ENCODE measurements around the gene CBX8. TPM values are rescaled to one million over a fixed set of nuclear protein-coding genes. Genes with fewer than 3 reads are reported as not detected.
A peak's percentile ranks its signal among the peaks of the same experiment; 100 is the strongest.

Gene CBX8
- total RNA-seq, 4 donors from 2014 or later = 0.84 to 4.2 (median 0.87) TPM; not detected in 1

DNA sequence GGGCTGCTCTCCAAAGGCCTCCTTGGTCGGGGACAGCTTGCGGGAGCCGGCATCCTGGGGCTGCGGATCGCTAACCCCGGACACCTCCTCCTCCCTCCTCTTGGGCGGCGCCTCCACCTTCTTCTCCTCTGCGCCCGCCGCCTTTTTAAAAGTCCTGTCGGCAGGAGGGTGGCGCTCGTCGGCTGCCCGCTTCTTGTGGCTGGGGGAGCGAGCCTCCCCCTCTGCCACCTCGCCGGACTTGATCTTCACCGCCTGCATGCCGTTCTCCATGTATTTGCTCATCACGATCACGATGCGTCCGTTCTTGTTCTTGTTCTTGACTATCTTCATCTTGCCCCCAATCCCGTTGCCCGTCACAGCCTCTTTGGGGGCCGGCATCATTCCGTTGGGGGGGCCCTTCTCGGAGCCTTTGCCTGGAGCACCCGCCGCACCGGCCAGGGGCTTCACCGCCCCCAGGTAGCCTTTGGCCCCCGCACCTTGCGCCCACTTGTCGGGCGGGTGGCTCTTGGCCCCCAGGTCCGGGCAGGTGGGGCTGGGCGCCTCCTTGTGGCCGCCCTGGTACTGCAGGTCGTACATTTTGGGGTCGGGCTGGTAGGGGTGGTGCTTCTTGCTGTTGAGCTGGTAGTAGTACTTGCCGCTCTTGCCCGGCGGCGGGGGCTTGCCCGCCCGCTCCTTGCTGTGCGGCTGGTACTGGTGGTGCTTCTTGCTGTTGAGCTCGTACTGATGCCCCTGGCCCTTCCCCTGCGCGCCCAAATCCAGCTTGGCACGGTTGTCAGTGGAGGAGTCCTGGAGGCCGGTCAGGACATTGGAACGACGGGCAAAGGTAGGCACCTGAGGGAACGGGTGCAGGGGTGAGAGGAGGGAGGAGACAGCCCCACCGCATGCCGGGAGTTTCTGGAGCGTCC is 37.9 kb upstream of the CBX8 start:
- H3K27me3 ChIP-seq = peaks cover 0 to 3% of the 10 kb centered on the region in 2 donors
- H3K4me1 ChIP-seq = peaks cover 0 to 77% (median 45%) of the 10 kb centered on the region in 4 donors
- H3K9me3 ChIP-seq = no peaks in the 10 kb centered on the region
- H3K4me3 ChIP-seq = no peak overlapping the region
- no peak overlapping the region for H3K27ac ChIP-seq
- WGBS, 2 donors = 81 to 84% methylated on average over 61 of the region's 61 CpGs
- DNase-seq (ENCODE audit: low spot score in 2 of 2) = no peak
- peaks cover 0 to 21% (median 2%) of the 10 kb centered on the region in 3 donors for H3K36me3 ChIP-seq
- TF ChIP-seq, protein P1, sequence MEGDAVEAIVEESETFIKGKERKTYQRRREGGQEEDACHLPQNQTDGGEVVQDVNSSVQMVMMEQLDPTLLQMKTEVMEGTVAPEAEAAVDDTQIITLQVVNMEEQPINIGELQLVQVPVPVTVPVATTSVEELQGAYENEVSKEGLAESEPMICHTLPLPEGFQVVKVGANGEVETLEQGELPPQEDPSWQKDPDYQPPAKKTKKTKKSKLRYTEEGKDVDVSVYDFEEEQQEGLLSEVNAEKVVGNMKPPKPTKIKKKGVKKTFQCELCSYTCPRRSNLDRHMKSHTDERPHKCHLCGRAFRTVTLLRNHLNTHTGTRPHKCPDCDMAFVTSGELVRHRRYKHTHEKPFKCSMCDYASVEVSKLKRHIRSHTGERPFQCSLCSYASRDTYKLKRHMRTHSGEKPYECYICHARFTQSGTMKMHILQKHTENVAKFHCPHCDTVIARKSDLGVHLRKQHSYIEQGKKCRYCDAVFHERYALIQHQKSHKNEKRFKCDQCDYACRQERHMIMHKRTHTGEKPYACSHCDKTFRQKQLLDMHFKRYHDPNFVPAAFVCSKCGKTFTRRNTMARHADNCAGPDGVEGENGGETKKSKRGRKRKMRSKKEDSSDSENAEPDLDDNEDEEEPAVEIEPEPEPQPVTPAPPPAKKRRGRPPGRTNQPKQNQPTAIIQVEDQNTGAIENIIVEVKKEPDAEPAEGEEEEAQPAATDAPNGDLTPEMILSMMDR (IDR thresholded peaks at IDR 0.05) = peak; percentile 49 to 71 (median 59)
- no peak for TF ChIP-seq EP300 (IDR thresholded peaks at IDR 0.05)

DNA sequence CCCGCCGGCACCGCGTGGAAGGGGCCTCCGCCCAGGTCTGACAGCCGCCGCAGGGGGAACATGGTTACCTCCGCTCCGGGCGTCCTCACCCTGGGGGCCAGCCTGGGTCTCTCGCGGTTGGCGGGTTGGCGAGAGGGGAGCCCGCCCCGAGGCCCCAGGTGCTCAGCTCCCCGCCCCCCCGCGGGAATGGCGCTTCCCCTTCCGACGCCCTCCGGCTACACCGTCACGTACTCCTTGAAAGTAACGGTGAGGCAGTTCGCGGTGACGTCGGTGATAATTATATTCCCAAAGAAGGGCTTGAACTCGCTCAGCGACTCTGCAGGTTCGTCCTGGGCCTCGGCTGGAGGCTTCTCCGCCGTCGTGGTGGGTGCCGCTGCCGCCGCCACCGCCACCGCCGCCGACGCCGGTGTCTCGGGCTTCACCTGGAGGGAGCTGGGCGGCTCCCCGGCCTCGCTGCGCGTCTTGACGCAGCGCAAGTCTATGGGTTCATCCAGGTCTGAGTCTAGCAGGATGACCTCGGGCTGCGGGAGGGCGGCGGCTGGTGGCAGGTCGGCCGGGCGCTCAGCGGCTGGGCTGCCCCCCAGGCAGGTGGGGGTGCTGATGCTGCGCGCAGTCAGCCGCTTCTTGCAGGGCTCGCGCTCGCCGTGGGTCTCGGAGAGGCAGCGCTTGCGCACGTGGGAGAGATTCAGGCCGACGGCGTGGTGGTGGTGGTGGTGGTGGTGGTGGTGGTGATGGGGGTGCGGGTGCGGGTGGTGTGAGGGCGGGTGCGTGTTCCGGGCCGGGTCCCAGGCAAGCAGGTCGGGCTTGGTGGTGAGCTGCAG is 37.1 kb upstream of the CBX8 start:
- H3K4me1 ChIP-seq = peaks cover 0 to 73% (median 43%) of the 10 kb centered on the region in 4 donors
- WGBS, 2 donors = 80 to 83% methylated on average over 78 to 80 of the region's 83 CpGs

DNA sequence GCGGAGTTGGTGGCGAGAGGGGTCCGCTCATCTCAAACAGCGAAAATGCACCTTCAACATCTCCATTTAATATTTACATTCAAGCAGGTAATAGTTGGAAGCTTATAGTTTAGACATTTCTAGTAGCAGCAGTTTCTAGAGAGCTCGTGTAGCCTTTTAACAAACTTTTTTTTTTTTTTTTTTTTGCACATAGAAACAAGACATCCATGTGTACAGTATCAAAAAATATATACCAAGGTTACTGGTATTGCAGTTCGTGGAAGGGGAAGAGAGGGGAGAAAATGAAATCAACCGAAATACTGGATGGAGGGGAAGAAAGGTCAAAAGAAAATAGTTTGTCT is 36.2 kb upstream of the CBX8 start:
- no peak for DNase-seq (ENCODE audit: low spot score in 2 of 2)
- no peaks in the 10 kb centered on the region for H3K27me3 ChIP-seq
- H3K4me1 ChIP-seq = peaks cover 0 to 71% (median 43%) of the 10 kb centered on the region in 4 donors
- no peaks in the 10 kb centered on the region for H3K9me3 ChIP-seq
- TF ChIP-seq, protein P1 (IDR thresholded peaks at IDR 0.05) = no peak
- TF ChIP-seq POLR2A (IDR thresholded peaks at IDR 0.05) (no peak), EP300 (IDR thresholded peaks at IDR 0.05) (no peak)
- H3K27ac ChIP-seq = peak overlapping the region in 2 of 4 donors; percentile 82 to 89
- WGBS, 2 donors = 70 to 74% methylated on average over 7 of the region's 7 CpGs
- H3K4me3 ChIP-seq = peak overlapping the region in 1 of 4 donors; percentile 46
- H3K36me3 ChIP-seq = peaks cover 0 to 21% (median 2%) of the 10 kb centered on the region in 3 donors

More for the DNA sequence above, 37.1 kb upstream of the CBX8 start:
- no peak overlapping the region for H3K4me3 ChIP-seq
- H3K27me3 ChIP-seq = no peaks in the 10 kb centered on the region
- no peak overlapping the region for H3K27ac ChIP-seq
- TF ChIP-seq EP300 (IDR thresholded peaks at IDR 0.05) (no peak), POLR2A (IDR thresholded peaks at IDR 0.05) (no peak)
- TF ChIP-seq, protein P1 (IDR thresholded peaks at IDR 0.05) = no peak
- no peaks in the 10 kb centered on the region for H3K9me3 ChIP-seq
- peaks cover 0 to 21% (median 2%) of the 10 kb centered on the region in 3 donors for H3K36me3 ChIP-seq
- no peak for DNase-seq (ENCODE audit: low spot score in 2 of 2)

DNA sequence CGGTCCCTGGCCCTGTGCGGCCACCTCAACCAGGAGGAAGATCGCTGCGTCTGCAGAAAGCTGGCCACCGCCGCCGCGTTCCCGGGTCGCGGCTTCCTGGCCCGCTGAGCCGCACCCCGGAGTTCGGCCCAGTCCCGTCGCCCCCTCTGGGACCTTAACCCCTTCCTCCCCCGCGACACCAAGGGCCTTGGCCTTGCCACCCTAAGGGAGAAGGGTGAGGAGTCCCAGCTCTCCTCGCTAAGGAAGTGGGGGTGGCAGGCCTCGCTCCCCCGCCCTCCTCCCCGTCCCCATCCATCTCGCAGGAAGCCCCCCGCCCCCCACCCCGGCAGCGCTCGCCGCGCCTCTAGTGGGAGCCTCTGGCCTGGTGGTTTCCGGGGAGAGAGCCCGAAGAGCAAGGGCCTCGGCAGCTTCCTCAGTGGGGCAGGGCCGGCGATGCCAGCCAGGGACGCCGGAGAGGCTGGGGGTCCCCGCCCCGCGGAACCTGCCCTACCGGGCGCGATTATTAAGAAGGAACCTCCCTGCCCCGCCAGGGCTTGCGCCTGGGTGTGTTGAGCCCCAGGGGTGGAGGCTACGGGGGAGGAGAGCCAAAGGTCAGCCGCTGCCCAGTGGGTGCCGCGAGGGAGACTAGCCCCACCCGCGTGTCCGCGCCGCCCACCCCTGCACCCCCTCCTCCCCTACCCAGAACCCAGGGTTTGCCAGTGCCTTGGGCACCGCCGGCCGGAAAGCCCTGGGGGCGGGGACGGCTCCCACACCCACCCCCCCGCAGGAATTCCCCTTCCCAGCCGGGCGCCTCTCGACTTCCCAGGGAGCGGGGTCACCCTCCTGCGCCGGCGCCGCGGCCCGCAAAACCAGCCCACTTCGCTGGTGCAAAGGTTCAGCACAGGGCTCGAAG is 35.6 kb upstream of the CBX8 start:
- Histone ChIP-seq H3K4me3 (peak overlapping the region; percentile 21 to 46 (median 34)), H3K36me3 (peaks cover 0 to 21% (median 2%) of the 10 kb centered on the region in 3 donors), H3K4me1 (peaks cover 0 to 65% (median 39%) of the 10 kb centered on the region in 4 donors), H3K9me3 (no peaks in the 10 kb centered on the region), H3K27me3 (no peaks in the 10 kb centered on the region), H3K27ac (peak overlapping the region; percentile 63 to 89 (median 81))
- DNase-seq (ENCODE audit: low spot score in 2 of 2) = no peak
- 26 to 28% methylated on average over 24 to 39 of the region's 72 CpGs for WGBS, 2 donors
- TF ChIP-seq, protein P1 (IDR thresholded peaks at IDR 0.05) = no peak
- TF ChIP-seq POLR2A (IDR thresholded peaks at IDR 0.05) (no peak), EP300 (IDR thresholded peaks at IDR 0.05) (no peak)
